ENCODE results near the gene HOXC9. TPM values are rescaled to one million over a fixed set of nuclear protein-coding genes. Genes with fewer than 3 reads are reported as not detected.

Gene HOXC9
- total RNA-seq, 1 donor from 2014 or later = not detected

GRCh38 chr12:53975064-53975471, 24.9 kb upstream of the HOXC9 start:
- no peak for TF ChIP-seq POLR2A (IDR thresholded peaks at IDR 0.05)
- TF ChIP-seq CTCF (IDR thresholded peaks at IDR 0.05) = no peak
- TF ChIP-seq POLR2AphosphoS5 (IDR thresholded peaks at IDR 0.05; ENCODE audit: insufficient read depth in 1 of 2, low read depth in 1 of 2) = no peak
- Histone ChIP-seq H3K27me3 (peaks cover 25% of the 10 kb centered on the region), H3K4me1 (peaks cover 20% of the 10 kb centered on the region), H3K4me3 (peak overlapping the region; percentile 32 to 41), H3K9me3 (no peaks in the 10 kb centered on the region), H3K27ac (no peak overlapping the region), H3K36me3 (no peaks in the 10 kb centered on the region)
- intact Hi-C loops (cut with DNase I) = no loop called here
- no peak for DNase-seq (ENCODE audit: extremely low spot score in 2 of 2)

GRCh38 chr12:53975479-53976152, 24.3 kb upstream of the HOXC9 start:
- Histone ChIP-seq H3K4me1 (peaks cover 20% of the 10 kb centered on the region), H3K4me3 (no peak overlapping the region), H3K27ac (no peak overlapping the region), H3K36me3 (no peaks in the 10 kb centered on the region), H3K9me3 (no peaks in the 10 kb centered on the region), H3K27me3 (peaks cover 25% of the 10 kb centered on the region)
- intact Hi-C loops (cut with DNase I) = no loop called here
- TF ChIP-seq POLR2AphosphoS5 (IDR thresholded peaks at IDR 0.05; ENCODE audit: insufficient read depth in 1 of 2, low read depth in 1 of 2) (no peak), POLR2A (IDR thresholded peaks at IDR 0.05) (no peak), CTCF (IDR thresholded peaks at IDR 0.05) (no peak)
- no peak for DNase-seq (ENCODE audit: extremely low spot score in 2 of 2)

GRCh38 chr12:53976172-53976822, 23.7 kb upstream of the HOXC9 start:
- H3K27ac ChIP-seq = no peak overlapping the region
- H3K9me3 ChIP-seq = no peaks in the 10 kb centered on the region
- no peaks in the 10 kb centered on the region for H3K36me3 ChIP-seq
- peaks cover 21% of the 10 kb centered on the region for H3K27me3 ChIP-seq
- TF ChIP-seq POLR2A (IDR thresholded peaks at IDR 0.05) = no peak
- no peak for TF ChIP-seq POLR2AphosphoS5 (IDR thresholded peaks at IDR 0.05; ENCODE audit: insufficient read depth in 1 of 2, low read depth in 1 of 2)
- no peak for TF ChIP-seq CTCF (IDR thresholded peaks at IDR 0.05)
- intact Hi-C loops (cut with DNase I) = no loop called here
- DNase-seq (ENCODE audit: extremely low spot score in 2 of 2) = no peak
- peaks cover 20% of the 10 kb centered on the region for H3K4me1 ChIP-seq
- H3K4me3 ChIP-seq = no peak overlapping the region

- H3K9me3 ChIP-seq = no peaks in the 10 kb centered on the region
- no peak for TF ChIP-seq CTCF (IDR thresholded peaks at IDR 0.05)
- no peak for TF ChIP-seq POLR2AphosphoS5 (IDR thresholded peaks at IDR 0.05; ENCODE audit: insufficient read depth in 1 of 2, low read depth in 1 of 2)
- no peak for TF ChIP-seq POLR2A (IDR thresholded peaks at IDR 0.05)
- H3K27ac ChIP-seq = no peak overlapping the region
- intact Hi-C loops (cut with DNase I) = no loop called here
- H3K4me1 ChIP-seq = peaks cover 20% of the 10 kb centered on the region
- no peak for DNase-seq (ENCODE audit: extremely low spot score in 2 of 2)
- no peaks in the 10 kb centered on the region for H3K36me3 ChIP-seq
- H3K27me3 ChIP-seq = peaks cover 21% of the 10 kb centered on the region
- H3K4me3 ChIP-seq = no peak overlapping the region
These were observed 23.0 kb upstream of the HOXC9 start for GRCh38 chr12:53976823-53977595.
